ENCODE results near the gene SLC13A4. TPM values are rescaled to one million over a fixed set of nuclear protein-coding genes. Genes with fewer than 3 reads are reported as not detected.
A peak's percentile ranks its signal among the peaks of the same experiment; 100 is the strongest.

The SLC13A4 gene
- total and polyA plus RNA-seq, 2 of the 4 experiments (the other 2 are of a cell fraction), result 0.10 TPM; not detected in 1

- Histone ChIP-seq H2AFZ (replicated peaks; ENCODE audit: low read length, poor library complexity) (no peak overlapping the region), H4K5ac (ENCODE audit: low read depth, low read length) (no peak overlapping the region), H2AK5ac (ENCODE audit: low read depth, low read length) (no peak overlapping the region), H4K20me1 (ENCODE audit: insufficient read depth, low read length) (no peaks in the 10 kb centered on the region), H3K9me3 (ENCODE audit: control insufficient read depth, insufficient read depth, low read length) (no peaks in the 10 kb centered on the region), H3K23ac (ENCODE audit: low read depth, low read length) (no peak overlapping the region), H3K18ac (ENCODE audit: low read depth, low read length) (no peak overlapping the region), H4K91ac (ENCODE audit: insufficient read depth, low read depth, low read length) (no peak overlapping the region), H2BK20ac (ENCODE audit: low read depth, low read length) (no peak overlapping the region; the same call in 1 of the 2 replicates), H3K56ac (ENCODE audit: extremely low read depth, insufficient read depth, low read length) (no peak overlapping the region), H3K9ac (ENCODE audit: low read depth, low read length) (no peak overlapping the region), H2BK15ac (ENCODE audit: low read depth, low read length) (no peak overlapping the region; the same call in 2 of the 3 replicates), H3K27me3 (ENCODE audit: control insufficient read depth, insufficient read depth, low read length) (no peaks in the 10 kb centered on the region), H3K4me2 (ENCODE audit: low read depth, low read length) (no peak overlapping the region), H3K4me1 (ENCODE audit: control insufficient read depth, insufficient read depth, low read length) (peaks cover 13% of the 10 kb centered on the region), H4K8ac (ENCODE audit: low read depth in 2 of 2, low read length in 2 of 2) (no peak overlapping the region), H2AK9ac (replicated peaks; ENCODE audit: low read depth, low read length, poor library complexity) (no peak overlapping the region), H3K4me3 (ENCODE audit: insufficient read depth, low read depth, low read length) (no peak overlapping the region), H3K4ac (ENCODE audit: low read depth, low read length) (0 out of 2 replicates have a peak overlapping the region, but pooled peaks have one; percentile 25), H2BK120ac (ENCODE audit: low read depth, low read length) (peak overlapping the region; percentile 24; the same call in 1 of the 2 replicates), H3K36me3 (ENCODE audit: control insufficient read depth, insufficient read depth, low read length) (no peaks in the 10 kb centered on the region), H3K14ac (replicated peaks; ENCODE audit: low read depth, low read length) (no peak overlapping the region), H3K79me1 (ENCODE audit: low read depth in 1 of 2, low read length in 2 of 2) (no peaks in the 10 kb centered on the region), H3K27ac (ENCODE audit: insufficient read depth, low read length) (no peak overlapping the region), H2BK5ac (ENCODE audit: low read depth, low read length, poor library complexity, severe bottlenecking) (no peak overlapping the region), H3K9me1 (ENCODE audit: insufficient read depth, low read length) (peaks cover 16% of the 10 kb centered on the region)
- TF ChIP-seq NFE2L2 (IDR thresholded peaks at IDR 0.05; ENCODE audit: low read depth, low read length) (no peak), RAD21 (IDR thresholded peaks at IDR 0.05; ENCODE audit: low read length) (no peak), BHLHE40 (IDR thresholded peaks at IDR 0.05; ENCODE audit: low read depth, low read length) (no peak), RCOR1 (IDR thresholded peaks at IDR 0.05; ENCODE audit: insufficient replicate concordance, low read length) (no peak), ELK1 (IDR thresholded peaks at IDR 0.05; ENCODE audit: borderline replicate concordance, low read depth, low read length) (no peak), FOS (IDR thresholded peaks at IDR 0.05; ENCODE audit: low read depth, low read length) (no peak), POLR2A (IDR thresholded peaks at IDR 0.05; ENCODE audit: low read depth, low read length) (no peak), SMC3 (IDR thresholded peaks at IDR 0.05; ENCODE audit: low read depth, low read length) (no peak), MXI1 (IDR thresholded peaks at IDR 0.05; ENCODE audit: borderline replicate concordance, low read depth, low read length) (no peak), CTCF (conservative IDR thresholded peaks at IDR 0.05; ENCODE audit: low read depth, low read length) (no peak), RFX5 (IDR thresholded peaks at IDR 0.05; ENCODE audit: low read depth, low read length) (no peak), USF2 (IDR thresholded peaks at IDR 0.05; ENCODE audit: low read depth, low read length) (no peak), MAZ (IDR thresholded peaks at IDR 0.05; ENCODE audit: borderline replicate concordance, low read depth, low read length) (no peak), CHD1 (IDR thresholded peaks at IDR 0.05; ENCODE audit: low read depth, low read length) (no peak), CEBPB (IDR thresholded peaks at IDR 0.05; ENCODE audit: low read depth, low read length) (no peak)
- BruUV-seq (replicated peaks), result no TSS peak
- intact Hi-C loops (cut with micrococcal nuclease) (no loop called here), dilution Hi-C loops (cut with HindIII; ENCODE audit: low sequenced_read_pairs, unreplicated experiment) (no loop called here), in situ Hi-C loops (cut with MboI; ENCODE audit: low sequenced_read_pairs) (no loop called here)
- CTCF ChIA-PET, result no interaction called here
- DNase-seq (no peak), ATAC-seq (ENCODE audit: low read depth) (no peak)
- 100% methylated on average over 2 of the region's 7 CpGs; no CpG with 5 or more reads in 1 of the 2 experiments for WGBS, 2 experiments (ENCODE audit: extremely low coverage in 2 of 2, insufficient read length in 1 of 2)
- POLR2A ChIA-PET (ENCODE audit: unreplicated experiment), result no interaction called here
These were observed 41.2 kb upstream of the SLC13A4 start for GRCh38 chr7:135769005-135769802.

Measured in IMR-90 (cell line).